Pancreas (tissue), 10 donors: Measurements from ENCODE around the gene GSK3A. TPM values are rescaled to one million over a fixed set of nuclear protein-coding genes. Genes with fewer than 3 reads are reported as not detected.

ENCODE experiments used
- ATAC-seq, 4 donors: fragments of 200-7000 bp; cut with Tn5 transposase; one replicate each; pipeline versions ENCODE4 v1.8.0 to v1.9.1; 2020; ENCODE audit warnings: mild to moderate bottlenecking in 4 of 4, moderate library complexity in 4 of 4
- DNase-seq, 6 donors: peaks; one replicate each; pipeline ENCODE4 v3.0.0-alpha.2; 2020
- FAIRE-seq: peaks from 2 replicates; lab custom pipeline; 2012; peaks lifted over from hg19 to GRCh38; lab: Jason Lieb, UNC
- H3K27ac ChIP-seq, 4 donors: fragments of 200-600 bp; sonication (generic); 1 replicate in 3 of 4; 2 replicates in 1 of 4; pipeline versions ENCODE4 v1.5.0 to v1.8.0; 2020
- H3K27me3 ChIP-seq, 4 donors: fragments of 200-600 bp; one replicate each; pipeline ENCODE4 v1.8.0; 2021
- H3K36me3 ChIP-seq, 3 donors: fragments of 200-600 bp; sonication (generic) in 1 of 3; one replicate each; pipeline versions ENCODE4 v1.5.0 to v1.8.0; 2020 to 2021
- H3K4me1 ChIP-seq, 3 donors: fragments of 200-600 bp; one replicate each; pipeline ENCODE4 v1.8.0; 2021
- H3K4me3 ChIP-seq, 4 donors: fragments of 200-600 bp; sonication (generic) in 2 of 4; one replicate each; pipeline versions ENCODE4 v1.5.0 to v1.8.0; 2020 to 2021
- H3K9me3 ChIP-seq, 4 donors: fragments of 200-600 bp; one replicate each; pipeline ENCODE4 v1.8.0; 2021
- CTCF ChIP-seq, 4 donors: fragments of 200-600 bp; sonication (generic) in 3 of 4; IDR thresholded peaks; one replicate each; pipeline versions ENCODE4 v1.5.0 to v1.8.0; 2021; ENCODE audit warnings: antibody characterized with exemption in 4 of 4
- WGBS, 2 donors: extraction: QIAGEN DNeasy Blood & Tissue Kit; methylation state at CpG; one replicate each; pipeline ENCODE4 v1.1.7; 2013; 5-methylcytosine and 5-hydroxymethylcytosine counted together
- intact Hi-C, 3 donors: fragments of 100-400 bp; cut with DNase I; formaldehyde crosslinking; loops; one replicate each; pipeline versions ENCODE4 v1.11.1 to v1.14.2; 2022
- polyA plus RNA-seq, 2 donors: library from polyadenylated mRNA; stranded (reverse); fragments of 200-250 nt; gene quantifications; one replicate each; pipeline ENCODE4 v1.2.3, GENCODE V29; 2013
- total RNA-seq, 6 donors: library from RNA; stranded (reverse); fragmentation: NEBNext Ultra II Directional in 4 of 6; extraction: Animal tissue kit (Norgen Biotek cat#: 25700) in 4 of 6; gene quantifications; one replicate each; pipeline versions ENCODE4 v1.2.1 to v1.2.4, GENCODE V29; 2021 to 2023
- donor health status: healthy with polysubstance abuse.
- donor health status: DM: no; HTN: no; CAD: no; lungs with moderate emphysema.
- donor health status: DM: no; HTN: no; CAD: no.
- donor health status: control.
- donor health status: control.
- donor health status: Bipolar disorder and iron deficiency.
- donor health status: DM: yes; HTN: yes; CAD: no.
- donor health status: DM: no; HTN: no; CAD: no.
- donor health status: DM: no; HTN: no; CAD: no.
- donor health status: DM: yes; HTN: yes; CAD: no.

GSK3A gene
- total and polyA plus RNA-seq, 8 donors = 9.9 to 27.6 (median 15.9) TPM

GRCh38 chr19:42203700-42204099 lies 38.7 kb downstream of the GSK3A start:
- no peak for FAIRE-seq
- intact Hi-C loops = no loop called here
- peaks cover 0 to 54% (median 16%) of the 10 kb centered on the region in 3 donors for H3K36me3 ChIP-seq

DNA sequence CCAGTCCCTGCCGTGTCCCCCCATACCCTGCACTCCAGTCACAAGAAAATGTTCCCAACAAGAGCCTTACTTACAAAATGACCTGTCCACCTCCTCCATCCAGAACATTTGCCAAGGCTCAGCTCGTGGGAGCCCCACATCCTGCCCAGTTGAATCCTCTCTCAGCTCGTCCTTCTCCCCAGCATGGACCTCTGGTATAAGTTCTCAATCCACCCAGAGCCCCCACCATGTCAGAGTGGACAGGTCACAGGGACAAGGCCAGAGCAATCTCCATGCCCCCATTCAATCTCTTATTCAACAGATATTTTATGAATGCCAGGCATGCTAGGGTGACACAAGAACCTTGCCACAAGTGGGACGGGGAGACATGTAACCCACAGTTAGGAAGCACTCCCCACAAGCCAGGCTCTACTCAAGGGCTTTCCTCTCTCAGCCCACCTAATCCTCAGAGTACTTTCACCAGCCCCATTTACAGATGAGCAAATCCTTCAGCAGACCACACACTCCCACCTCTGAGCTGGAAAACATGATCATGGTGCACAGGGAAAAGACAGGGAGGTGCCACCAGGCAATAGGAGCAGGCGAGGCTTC lies 40.0 kb downstream of the GSK3A start:
- H3K36me3 ChIP-seq = peaks cover 0 to 50% (median 18%) of the 10 kb centered on the region in 3 donors
- DNase-seq (no peak), FAIRE-seq (no peak), ATAC-seq (no peak)
- H3K27ac ChIP-seq = peak overlapping the region in 2 of 4 donors; percentile 64 to 73
- H3K9me3 ChIP-seq = no peaks in the 10 kb centered on the region
- intact Hi-C loops = no loop called here
- peaks cover 0 to 5% (median 0%) of the 10 kb centered on the region in 3 donors for H3K4me1 ChIP-seq
- TF ChIP-seq CTCF (IDR thresholded peaks at IDR 0.05) = no peak
- H3K27me3 ChIP-seq = no peaks in the 10 kb centered on the region
- H3K4me3 ChIP-seq = no peak overlapping the region
- 81 to 87% methylated on average over 5 of the region's 5 CpGs for WGBS, 2 donors

More at GRCh38 chr19:42203700-42204099, 38.7 kb downstream of the GSK3A start:
- peaks cover 0 to 5% (median 0%) of the 10 kb centered on the region in 3 donors for H3K4me1 ChIP-seq
- H3K27ac ChIP-seq = no peak overlapping the region
- H3K27me3 ChIP-seq = no peaks in the 10 kb centered on the region
- TF ChIP-seq CTCF (IDR thresholded peaks at IDR 0.05) = no peak
- 92 to 100% methylated on average over 2 of the region's 2 CpGs for WGBS, 2 donors
- no peaks in the 10 kb centered on the region for H3K9me3 ChIP-seq
- H3K4me3 ChIP-seq = no peak overlapping the region
- DNase-seq (no peak), ATAC-seq (no peak)

GRCh38 chr19:42201489-42202289 lies 40.7 kb downstream of the GSK3A start:
- Histone ChIP-seq H3K36me3 (peaks cover 0 to 44% (median 15%) of the 10 kb centered on the region in 3 donors), H3K9me3 (no peaks in the 10 kb centered on the region), H3K4me3 (no peak overlapping the region), H3K27ac (peak overlapping the region in 2 of 4 donors; percentile 64 to 73), H3K4me1 (peaks cover 0 to 5% (median 0%) of the 10 kb centered on the region in 3 donors), H3K27me3 (no peaks in the 10 kb centered on the region)
- WGBS, 2 donors = 70 to 76% methylated on average over 6 of the region's 6 CpGs
- FAIRE-seq (no peak), DNase-seq (no peak), ATAC-seq (peak in 3 of 4 donors; percentile 24 to 75 (median 61))
- TF ChIP-seq CTCF (IDR thresholded peaks at IDR 0.05) = no peak
- intact Hi-C loops = no loop called here

DNA sequence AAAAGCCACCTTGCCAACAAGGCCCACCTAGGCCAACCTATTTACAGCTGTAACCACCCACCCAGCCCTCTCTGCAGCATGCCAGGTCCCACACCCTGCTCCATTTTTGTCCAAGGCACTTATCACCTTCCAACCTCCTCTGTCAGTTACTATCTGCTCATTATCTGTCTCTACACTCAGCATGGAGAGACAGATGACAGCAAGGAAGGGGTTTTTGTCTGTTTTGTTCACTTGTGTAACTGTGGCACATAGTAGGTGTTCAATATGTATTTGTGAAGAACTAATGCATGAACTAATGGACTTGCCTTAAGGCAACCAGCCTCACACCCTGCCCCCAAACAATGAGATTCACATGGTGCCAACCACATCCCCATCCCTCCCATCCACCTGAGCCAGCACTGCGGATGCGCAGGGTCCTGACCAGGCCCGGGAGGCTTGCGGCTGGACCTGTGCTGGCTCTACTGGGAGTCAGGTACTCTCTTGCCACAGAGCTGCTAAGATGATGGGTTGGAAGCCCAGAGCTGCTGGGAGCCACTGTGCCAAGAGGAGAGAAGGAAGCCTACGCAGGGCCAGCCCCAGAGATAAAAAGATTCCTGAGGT lies 42.2 kb downstream of the GSK3A start:
- intact Hi-C loops = no loop called here
- Histone ChIP-seq H3K4me1 (peaks cover 0 to 5% (median 0%) of the 10 kb centered on the region in 3 donors), H3K27ac (peak overlapping the region in 1 of 4 donors; percentile 4), H3K36me3 (peaks cover 0 to 34% (median 15%) of the 10 kb centered on the region in 3 donors), H3K9me3 (no peaks in the 10 kb centered on the region), H3K4me3 (no peak overlapping the region), H3K27me3 (no peaks in the 10 kb centered on the region)
- TF ChIP-seq CTCF (IDR thresholded peaks at IDR 0.05) = no peak
- WGBS, 2 donors = 81 to 92% methylated on average over 5 of the region's 5 CpGs
- DNase-seq (no peak), FAIRE-seq (no peak), ATAC-seq (no peak)
